Measurements from ENCODE around the gene AUNIP.

The AUNIP gene

GRCh38 chr1:25905680-25906643 lies 46.7 kb upstream of the AUNIP start, which contains the start of gene STMN1 (continued):
- TF ChIP-seq ZNF211 (tag by site-specific recombination; IDR thresholded peaks at IDR 0.05; ENCODE audit: low read depth) (no peak), PRDM4 (tag by site-specific recombination; IDR thresholded peaks at IDR 0.05) (peak; percentile 44; the same call in 1 of the 2 replicates), ZSCAN23 (tag by site-specific recombination; IDR thresholded peaks at IDR 0.05) (no peak), ZNF341 (tag by site-specific recombination; IDR thresholded peaks at IDR 0.05; ENCODE audit: low read depth) (peak; percentile 80), ZSCAN18 (tag by site-specific recombination; IDR thresholded peaks at IDR 0.05) (0 out of 2 replicates have a peak, but pooled peaks have one; percentile 16), ZFP69B (tag by site-specific recombination; IDR thresholded peaks at IDR 0.05) (peak; percentile 54; the same call in 1 of the 2 replicates), EGR2 (tag by site-specific recombination; IDR thresholded peaks at IDR 0.05; ENCODE audit: low read depth) (peak; percentile 44), REPIN1 (tag by site-specific recombination; IDR thresholded peaks at IDR 0.05; ENCODE audit: low read depth) (no peak), ZNF555 (tag by site-specific recombination; conservative IDR thresholded peaks at IDR 0.05) (no peak), ZNF335 (tag by site-specific recombination; conservative IDR thresholded peaks at IDR 0.05) (peak; percentile 63; the same call in 1 of the 2 replicates), PRDM2 (tag by site-specific recombination; IDR thresholded peaks at IDR 0.05; ENCODE audit: borderline replicate concordance) (no peak; the same call in 1 of the 2 replicates), OSR2 (tag by site-specific recombination; IDR thresholded peaks at IDR 0.05) (peak; percentile 3; the same call in 1 of the 2 replicates), ZNF169 (tag by site-specific recombination; IDR thresholded peaks at IDR 0.05) (no peak), ZNF473 (tag by site-specific recombination; IDR thresholded peaks at IDR 0.05) (no peak), ZNF518A (tag by site-specific recombination; conservative IDR thresholded peaks at IDR 0.05; ENCODE audit: low read depth) (no peak), ZNF24 (tag by site-specific recombination; IDR thresholded peaks at IDR 0.05) (peak; percentile 56; the same call in 1 of the 2 replicates), ZNF621 (tag by site-specific recombination; IDR thresholded peaks at IDR 0.05) (no peak), ZNF132 (tag by site-specific recombination; IDR thresholded peaks at IDR 0.05; ENCODE audit: borderline replicate concordance) (no peak), KLF17 (tag by site-specific recombination; IDR thresholded peaks at IDR 0.05) (peak; percentile 74; the same call in 1 of the 2 replicates), YY1 (tag by site-specific recombination; IDR thresholded peaks at IDR 0.05) (peak; percentile 25), GFI1B (tag by site-specific recombination; IDR thresholded peaks at IDR 0.05) (no peak)
